ENCODE data around the gene TYRP1.

- TF ChIP-seq, protein P1, sequence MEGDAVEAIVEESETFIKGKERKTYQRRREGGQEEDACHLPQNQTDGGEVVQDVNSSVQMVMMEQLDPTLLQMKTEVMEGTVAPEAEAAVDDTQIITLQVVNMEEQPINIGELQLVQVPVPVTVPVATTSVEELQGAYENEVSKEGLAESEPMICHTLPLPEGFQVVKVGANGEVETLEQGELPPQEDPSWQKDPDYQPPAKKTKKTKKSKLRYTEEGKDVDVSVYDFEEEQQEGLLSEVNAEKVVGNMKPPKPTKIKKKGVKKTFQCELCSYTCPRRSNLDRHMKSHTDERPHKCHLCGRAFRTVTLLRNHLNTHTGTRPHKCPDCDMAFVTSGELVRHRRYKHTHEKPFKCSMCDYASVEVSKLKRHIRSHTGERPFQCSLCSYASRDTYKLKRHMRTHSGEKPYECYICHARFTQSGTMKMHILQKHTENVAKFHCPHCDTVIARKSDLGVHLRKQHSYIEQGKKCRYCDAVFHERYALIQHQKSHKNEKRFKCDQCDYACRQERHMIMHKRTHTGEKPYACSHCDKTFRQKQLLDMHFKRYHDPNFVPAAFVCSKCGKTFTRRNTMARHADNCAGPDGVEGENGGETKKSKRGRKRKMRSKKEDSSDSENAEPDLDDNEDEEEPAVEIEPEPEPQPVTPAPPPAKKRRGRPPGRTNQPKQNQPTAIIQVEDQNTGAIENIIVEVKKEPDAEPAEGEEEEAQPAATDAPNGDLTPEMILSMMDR (IDR thresholded peaks at IDR 0.05): no peak
- TF ChIP-seq POLR2A (IDR thresholded peaks at IDR 0.05) (no peak), POLR2AphosphoS5 (IDR thresholded peaks at IDR 0.05) (no peak)
Measured at GRCh38 chr9:12656803-12657202, 36.4 kb upstream of the TYRP1 start.

Data from gastroesophageal sphincter (tissue), 3 donors.